Forelimb muscle (tissue), 1 donor: ENCODE data around the gene TPTE2. TPM values are rescaled to one million over a fixed set of nuclear protein-coding genes. Genes with fewer than 3 reads are reported as not detected.
"Not testable (repeated sequence)": the region's sequence is repeated elsewhere in the genome, so short reads cannot be mapped to it uniquely, and the experiment has no call there.

Source experiments
- DNase-seq: peaks from one replicate; pipeline ENCODE4 v3.0.0-alpha.2; 2013; ENCODE audit warnings: low read depth
- polyA plus RNA-seq: library from polyadenylated mRNA; unstranded; fragments of 120-200 nt; gene quantifications from one replicate; pipeline ENCODE4 v1.2.1, GENCODE V29; 2013; ENCODE audit not compliant: insufficient read length

Gene TPTE2
- polyA plus RNA-seq, 1 donor = not detected

GRCh38 chr13:19567820-19568534 is 6.6 kb upstream of the TPTE2 start:
- no peak for DNase-seq

GRCh38 chr13:19561585-19561984 is 253 bp upstream of the TPTE2 start:
- DNase-seq = no peak

- not testable (repeated sequence) for DNase-seq
Measured at GRCh38 chr13:19560672-19561071, 660 bp downstream of the TPTE2 start.

GRCh38 chr13:19559739-19560138 is 1.6 kb downstream of the TPTE2 start:
- not testable (repeated sequence) for DNase-seq

GRCh38 chr13:19557287-19557686 is 4.0 kb downstream of the TPTE2 start:
- not testable (repeated sequence) for DNase-seq

GRCh38 chr13:19549245-19549644 is 12.1 kb downstream of the TPTE2 start:
- not testable (repeated sequence) for DNase-seq

GRCh38 chr13:19525634-19526033 is 35.7 kb downstream of the TPTE2 start:
- not testable (repeated sequence) for DNase-seq

GRCh38 chr13:19519049-19519448 is 42.3 kb downstream of the TPTE2 start:
- no peak for DNase-seq

GRCh38 chr13:19507623-19508022 is 53.7 kb downstream of the TPTE2 start:
- DNase-seq = not testable (repeated sequence)

- not testable (repeated sequence) for DNase-seq
Measured at GRCh38 chr13:19460126-19460525, 101.2 kb downstream of the TPTE2 start.

GRCh38 chr13:19439056-19439686 is 122.2 kb downstream of the TPTE2 start:
- not testable (repeated sequence) for DNase-seq

GRCh38 chr13:19437780-19438179 is 123.6 kb downstream of the TPTE2 start:
- DNase-seq = not testable (repeated sequence)

GRCh38 chr13:19422236-19422635 is 139.1 kb downstream of the TPTE2 start:
- DNase-seq = not testable (repeated sequence)

GRCh38 chr13:19412494-19412893 is 148.8 kb downstream of the TPTE2 start:
- not testable (repeated sequence) for DNase-seq

GRCh38 chr13:19382746-19383511 is 178.4 kb downstream of the TPTE2 start:
- not testable (repeated sequence) for DNase-seq

- no peak for DNase-seq
Measured at GRCh38 chr13:19382111-19382510, 179.2 kb downstream of the TPTE2 start.

Other genes with a start within 250 kb of the TPTE2 start
- 34.9 TPM for gene MPHOSPH8, start 72.1 kb upstream of the TPTE2 start, polyA plus RNA-seq
- 46.5 TPM for gene PSPC1, start 221.4 kb upstream of the TPTE2 start, polyA plus RNA-seq